ENCODE data around the gene CPED1. TPM values are rescaled to one million over a fixed set of nuclear protein-coding genes. Genes with fewer than 3 reads are reported as not detected.

The CPED1 gene
- total RNA-seq, 4 donors from 2014 or later = 15.0 to 32.1 (median 21.8) TPM

- H3K27me3 ChIP-seq = peaks cover 0 to 57% of the 10 kb centered on the region in 2 donors
- peaks cover 0 to 23% (median 16%) of the 10 kb centered on the region in 4 donors for H3K4me1 ChIP-seq
- H3K27ac ChIP-seq = no peak within 1 kb of the TSS
- 16 to 40% methylated on average over 26 to 27 of the region's 27 CpGs for WGBS, 2 donors
- no peak for DNase-seq (ENCODE audit: low spot score in 2 of 2)
- TF ChIP-seq POLR2A (IDR thresholded peaks at IDR 0.05) = no peak
- TF ChIP-seq CTCF (IDR thresholded peaks at IDR 0.05) = no peak
- no peak for TF ChIP-seq EP300 (IDR thresholded peaks at IDR 0.05)
- no peaks in the 10 kb centered on the region for H3K36me3 ChIP-seq
- no peaks in the 10 kb centered on the region for H3K9me3 ChIP-seq
- H3K4me3 ChIP-seq = peak within 1 kb of the TSS; percentile 17 to 43 (median 31)
These were observed 340.1 kb downstream of the CPED1 start, which contains the start of gene WNT16 for GRCh38 chr7:121328508-121329190. Gene WNT16 (plus strand): TSS chr7:121329000. CDS start chr7:121329293, 293 bp downstream.

DNA sequence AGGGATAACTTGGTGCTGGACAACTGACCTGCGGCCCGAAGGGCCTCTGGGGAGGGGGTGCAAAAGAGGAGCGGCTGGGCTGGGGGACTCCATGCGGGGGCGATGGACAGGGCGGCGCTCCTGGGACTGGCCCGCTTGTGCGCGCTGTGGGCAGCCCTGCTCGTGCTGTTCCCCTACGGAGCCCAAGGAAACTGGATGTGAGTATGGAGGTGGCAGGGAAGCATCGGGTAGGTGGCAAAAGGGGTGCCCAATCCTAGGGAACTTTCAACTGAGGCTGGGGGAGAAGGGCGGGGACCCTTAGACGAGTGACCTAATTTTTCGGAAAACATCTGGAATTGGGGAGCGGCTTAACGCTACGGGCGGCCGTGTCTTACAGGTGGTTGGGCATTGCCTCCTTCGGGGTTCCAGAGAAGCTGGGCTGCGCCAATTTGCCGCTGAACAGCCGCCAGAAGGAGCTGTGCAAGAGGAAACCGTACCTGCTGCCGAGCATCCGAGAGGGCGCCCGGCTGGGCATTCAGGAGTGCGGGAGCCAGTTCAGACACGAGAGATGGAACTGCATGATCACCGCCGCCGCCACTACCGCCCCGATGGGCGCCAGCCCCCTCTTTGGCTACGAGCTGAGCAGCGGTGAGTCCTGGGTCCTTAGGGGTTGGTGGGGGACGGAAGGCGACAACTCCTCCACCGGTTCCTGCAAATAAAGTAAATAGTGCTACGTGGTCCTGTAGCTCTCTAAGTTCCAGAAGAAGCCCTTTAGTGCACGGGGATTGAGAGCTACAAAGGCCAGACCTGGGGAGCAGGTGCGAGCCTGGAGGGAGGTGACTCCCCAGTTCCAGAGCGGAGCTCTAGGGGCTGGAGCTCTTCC lies 340.9 kb downstream of the CPED1 start:
- Histone ChIP-seq H3K4me3 (peak overlapping the region; percentile 17 to 43 (median 31)), H3K36me3 (no peaks in the 10 kb centered on the region), H3K27me3 (peaks cover 0 to 53% of the 10 kb centered on the region in 2 donors), H3K4me1 (peaks cover 0 to 23% (median 16%) of the 10 kb centered on the region in 4 donors), H3K9me3 (no peaks in the 10 kb centered on the region), H3K27ac (no peak overlapping the region)
- WGBS, 2 donors = 3 to 4% methylated on average over 39 to 47 of the region's 47 CpGs
- TF ChIP-seq POLR2A (IDR thresholded peaks at IDR 0.05) = no peak
- TF ChIP-seq CTCF (IDR thresholded peaks at IDR 0.05) = no peak
- no peak for TF ChIP-seq EP300 (IDR thresholded peaks at IDR 0.05)
- no peak for DNase-seq (ENCODE audit: low spot score in 2 of 2)

GRCh38 chr7:121330053-121330833 lies 341.7 kb downstream of the CPED1 start:
- peaks cover 0 to 58% of the 10 kb centered on the region in 2 donors for H3K27me3 ChIP-seq
- 2 to 3% methylated on average over 45 to 52 of the region's 52 CpGs for WGBS, 2 donors
- H3K27ac ChIP-seq = no peak overlapping the region
- H3K4me3 ChIP-seq = peak overlapping the region; percentile 17 to 43 (median 31)
- H3K36me3 ChIP-seq = no peaks in the 10 kb centered on the region
- DNase-seq (ENCODE audit: low spot score in 2 of 2) = no peak
- no peaks in the 10 kb centered on the region for H3K9me3 ChIP-seq
- peaks cover 0 to 23% (median 16%) of the 10 kb centered on the region in 4 donors for H3K4me1 ChIP-seq
- no peak for TF ChIP-seq CTCF (IDR thresholded peaks at IDR 0.05)
- no peak for TF ChIP-seq POLR2A (IDR thresholded peaks at IDR 0.05)
- no peak for TF ChIP-seq EP300 (IDR thresholded peaks at IDR 0.05)

GRCh38 chr7:121331048-121331447 lies 342.5 kb downstream of the CPED1 start:
- Histone ChIP-seq H3K27me3 (peaks cover 0 to 61% of the 10 kb centered on the region in 2 donors), H3K4me3 (no peak overlapping the region), H3K9me3 (no peaks in the 10 kb centered on the region), H3K27ac (no peak overlapping the region), H3K36me3 (no peaks in the 10 kb centered on the region), H3K4me1 (peaks cover 0 to 23% (median 16%) of the 10 kb centered on the region in 4 donors)
- TF ChIP-seq POLR2A (IDR thresholded peaks at IDR 0.05) (no peak), EP300 (IDR thresholded peaks at IDR 0.05) (no peak), CTCF (IDR thresholded peaks at IDR 0.05) (no peak)
- 84 to 85% methylated on average over 4 of the region's 4 CpGs for WGBS, 2 donors
- DNase-seq (ENCODE audit: low spot score in 2 of 2) = no peak

Data from tibial nerve (tissue), 4 donors.